Endothelial cell of umbilical vein (primary cell): ENCODE results near the gene LUZP2. TPM values are rescaled to one million over a fixed set of nuclear protein-coding genes. Genes with fewer than 3 reads are reported as not detected.

Experiments
- BruUV-seq: library from RNA; stranded (reverse); fragments of 400-500 nt; replicated peaks from 2 replicates; lab custom pipeline; 2021; lab: Mats Ljungman, UMichigan
- CTCF ChIA-PET: fragments of 300-600, 350-600 bp; sonication (Branson Sonifier 250); formaldehyde crosslinking; loops from one replicate; lab custom pipeline; 2021; ENCODE audit warnings: antibody characterized with exemption, inconsistent platforms; lab: Charles Lee
- POLR2A ChIA-PET: fragments of 300-600, 350-600 bp; sonication (Branson Sonifier 250); formaldehyde crosslinking; loops from one replicate; lab custom pipeline; 2021; ENCODE audit warnings: antibody characterized with exemption, inconsistent platforms; lab: Charles Lee
- DNase-seq: peaks from one replicate; pipeline ENCODE4 v3.0.0-alpha.2; 2011; ENCODE audit warnings: low read depth, low spot score
- FAIRE-seq: peaks from 2 replicates; lab custom pipeline; 2011; peaks lifted over from hg19 to GRCh38; lab: Jason Lieb, UNC
- H2AFZ ChIP-seq: 2 replicates; pipeline ENCODE4 v1.6.0; 2012; ENCODE audit warnings: low read depth, low read length, control low read depth, inconsistent platforms
- H3K27ac ChIP-seq: 2 replicates; pipeline ENCODE4 v1.5.1; 2011; ENCODE audit warnings: low read depth, mild to moderate bottlenecking, control low read depth, low read length, moderate library complexity; ENCODE audit not compliant: insufficient read depth
- H3K27me3 ChIP-seq, 2 experiments: 2 replicates each; pipeline versions ENCODE4 v1.6.0 to v1.6.1; 2011; ENCODE audit warnings: low read length in 2 of 2, mixed read lengths in 1 of 2; ENCODE audit not compliant: control insufficient read depth in 2 of 2, insufficient read depth in 2 of 2
- H3K36me3 ChIP-seq, 2 experiments: 2 replicates in 1 of 2; 3 replicates in 1 of 2; pipeline ENCODE4 v1.5.1; 2011; ENCODE audit warnings: low read length in 2 of 2, mild to moderate bottlenecking in 1 of 2, moderate library complexity in 1 of 2; ENCODE audit not compliant: control insufficient read depth in 2 of 2, insufficient read depth in 2 of 2; ENCODE audit errors: extremely low read depth in 1 of 2
- H3K4me1 ChIP-seq: 3 replicates; pipeline ENCODE4 v1.5.1; 2011; ENCODE audit warnings: mild to moderate bottlenecking, low read length; ENCODE audit not compliant: control insufficient read depth, insufficient read depth; ENCODE audit errors: extremely low read depth
- H3K4me2 ChIP-seq: 2 replicates; pipeline ENCODE4 v1.6.1; 2011; ENCODE audit warnings: low read length, control low read depth, mixed read lengths; ENCODE audit not compliant: insufficient read depth
- H3K4me3 ChIP-seq, 3 experiments: fragments of 200-600 bp in 1 of 3; sonication (generic), shearing (Covaris generic) in 1 of 3; replicated peaks in 1 of 3; 2 replicates each; pipeline ENCODE4 v1.5.1; 2011 to 2016; ENCODE audit warnings: control low read depth in 3 of 3, low read length in 3 of 3, mild to moderate bottlenecking in 2 of 3, inconsistent platforms in 1 of 3, low read depth in 1 of 3, moderate library complexity in 1 of 3; ENCODE audit not compliant: insufficient read depth in 1 of 3
- H3K79me2 ChIP-seq: 2 replicates; pipeline ENCODE4 v1.6.0; 2012; ENCODE audit warnings: low read length, inconsistent platforms; ENCODE audit not compliant: control insufficient read depth, insufficient read depth
- H3K9ac ChIP-seq: replicated peaks from 2 replicates; pipeline ENCODE3; 2011; ENCODE audit warnings: low read length, control low read depth; ENCODE audit not compliant: insufficient read depth; ENCODE audit errors: extremely low read depth
- H3K9me1 ChIP-seq: replicated peaks from 3 replicates; pipeline ENCODE4 v1.6.0; 2011; ENCODE audit warnings: mild to moderate bottlenecking, low read length; ENCODE audit not compliant: control insufficient read depth, insufficient read depth; ENCODE audit errors: extremely low read depth
- H3K9me3 ChIP-seq: replicated peaks from 2 replicates; pipeline ENCODE4 v1.5.1; 2012; ENCODE audit warnings: low read length, inconsistent platforms; ENCODE audit not compliant: control insufficient read depth, insufficient read depth
- H4K20me1 ChIP-seq: replicated peaks from 2 replicates; pipeline ENCODE3; 2011; ENCODE audit warnings: mild to moderate bottlenecking, low read length; ENCODE audit not compliant: control insufficient read depth, insufficient read depth; ENCODE audit errors: extremely low read depth
- EZH2 ChIP-seq: IDR thresholded peaks from 2 replicates; pipeline ENCODE4 v1.6.1; 2012; ENCODE audit warnings: borderline replicate concordance, low read depth, mild to moderate bottlenecking, moderate library complexity, low read length, inconsistent platforms; ENCODE audit not compliant: severe bottlenecking
- FOS ChIP-seq: IDR thresholded peaks from 2 replicates; pipeline ENCODE4 v1.6.1; 2011; ENCODE audit warnings: mild to moderate bottlenecking, low read length, moderate library complexity, borderline replicate concordance; ENCODE audit not compliant: insufficient read depth
- GATA2 ChIP-seq: IDR thresholded peaks from 2 replicates; pipeline ENCODE4 v1.7.0; 2011; ENCODE audit warnings: low read depth, mild to moderate bottlenecking, moderate library complexity, mixed read lengths, low read length; ENCODE audit not compliant: insufficient read length, insufficient read depth
- JUN ChIP-seq: IDR thresholded peaks from 2 replicates; pipeline ENCODE4 v1.6.1; 2011; ENCODE audit warnings: borderline replicate concordance, low read depth; ENCODE audit not compliant: insufficient read length, insufficient read depth
- MYC ChIP-seq: IDR thresholded peaks from one replicate; pipeline ENCODE4 v1.6.1; 2011; ENCODE audit warnings: mild to moderate bottlenecking, low read depth, low read length
- POLR2A ChIP-seq: IDR thresholded peaks from 2 replicates; pipeline ENCODE4 v1.6.1; 2012; ENCODE audit warnings: low read depth, mild to moderate bottlenecking, control low read depth, low read length
- POLR2AphosphoS5 ChIP-seq: IDR thresholded peaks from 2 replicates; pipeline ENCODE4 v1.6.1; 2012; ENCODE audit warnings: low read depth, mild to moderate bottlenecking, control low read depth, low read length, moderate library complexity; ENCODE audit not compliant: insufficient read depth
- dilution Hi-C: fragments of 300-500 bp; cut with MboI; formaldehyde crosslinking; loops from one replicate; pipeline ENCODE4 v1.15.0; 2019; ENCODE audit warnings: low sequenced_read_pairs; ENCODE audit not compliant: extremely low pct_ligation_motif_present
- intact Hi-C: fragments of 100-400 bp; cut with micrococcal nuclease; formaldehyde crosslinking; loops from one replicate; pipeline ENCODE4 v1.10.0; 2022
- polyA plus RNA-seq, 4 experiments: library from polyadenylated mRNA; depleted of rRNA in 3 of 4; stranded (reverse) in 3 of 4; unstranded in 1 of 4; fragments of >200 nt; gene quantifications; 2 replicates each; pipeline versions ENCODE4 v1.2.1 to v1.2.3, GENCODE V29; 2011 to 2012; ENCODE audit warnings: missing spikeins in 1 of 4
- total RNA-seq: library from RNA; stranded (reverse); gene quantifications from 2 replicates; pipeline ENCODE4 v1.2.3, GENCODE V29; 2021
- TF ChIP-seq, protein P1 (sequence below), 2 donors: IDR thresholded peaks; 1 replicate in 1 of 2; 2 replicates in 1 of 2; pipeline ENCODE4 v1.5.1; 2011; ENCODE audit warnings: low read length in 2 of 2, mild to moderate bottlenecking in 2 of 2, moderate library complexity in 2 of 2, control low read depth in 1 of 2, inconsistent platforms in 1 of 2, low read depth in 1 of 2; ENCODE audit not compliant: insufficient read depth in 1 of 2; ENCODE audit errors: extremely low read depth in 1 of 2
- TF ChIP-seq, protein P2 (sequence below): IDR thresholded peaks from 2 replicates; pipeline ENCODE4 v1.6.1; 2011; ENCODE audit not compliant: insufficient read depth, insufficient read length

The LUZP2 gene
- total and polyA plus RNA-seq, 2 donors (not counting 3 experiments of a cell fraction or from before 2014, with no cell fraction given), result 0.07 TPM; not detected in 1

DNA sequence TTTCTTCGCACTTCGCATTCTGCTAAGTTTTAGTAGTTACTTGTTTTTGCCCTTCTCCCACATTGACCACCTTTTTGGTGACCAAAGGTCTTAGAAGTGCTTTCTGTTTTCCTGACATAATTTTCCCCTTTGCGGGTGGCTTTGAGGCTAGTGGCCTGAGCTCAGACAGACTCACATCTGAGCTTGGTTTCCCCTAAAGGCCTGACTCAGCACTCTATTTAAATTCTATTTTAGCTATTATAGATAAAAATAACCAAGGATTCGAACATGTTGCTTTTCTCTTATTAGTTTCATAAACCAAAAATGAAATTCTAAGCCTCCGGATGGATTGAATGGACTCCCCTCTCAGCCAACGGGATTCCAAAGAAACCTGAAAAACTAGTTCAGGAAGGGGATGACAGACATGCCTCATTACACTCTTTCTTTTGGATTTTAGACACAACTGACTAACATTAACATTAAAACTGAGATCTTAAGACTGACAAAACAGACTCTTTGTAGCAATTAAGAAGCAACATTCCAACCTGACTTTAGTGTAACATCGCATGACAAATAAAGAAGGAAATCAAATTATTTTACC lies 258.5 kb downstream of the LUZP2 start:
- no peak overlapping the region for H3K4me2 ChIP-seq
- no peak for FAIRE-seq
- intact Hi-C loops, result no loop called here

More for the DNA sequence above, 258.5 kb downstream of the LUZP2 start:
- H3K27me3 ChIP-seq, result no peaks in the 10 kb centered on the region
- no peaks in the 10 kb centered on the region for H3K4me1 ChIP-seq
- no peak for DNase-seq
- H2AFZ ChIP-seq, result no peak overlapping the region
- no peaks in the 10 kb centered on the region for H3K79me2 ChIP-seq
- dilution Hi-C loops, result no loop called here
- H3K9ac ChIP-seq, result no peak overlapping the region
- no peaks in the 10 kb centered on the region for H3K36me3 ChIP-seq
- BruUV-seq, result no TSS peak
- no peak overlapping the region for H3K4me3 ChIP-seq
- no peaks in the 10 kb centered on the region for H4K20me1 ChIP-seq
- no peak overlapping the region for H3K27ac ChIP-seq
- H3K9me3 ChIP-seq, result no peaks in the 10 kb centered on the region
- POLR2A ChIA-PET, result no interaction called here
- TF ChIP-seq FOS, result no peak
- TF ChIP-seq, protein P1, sequence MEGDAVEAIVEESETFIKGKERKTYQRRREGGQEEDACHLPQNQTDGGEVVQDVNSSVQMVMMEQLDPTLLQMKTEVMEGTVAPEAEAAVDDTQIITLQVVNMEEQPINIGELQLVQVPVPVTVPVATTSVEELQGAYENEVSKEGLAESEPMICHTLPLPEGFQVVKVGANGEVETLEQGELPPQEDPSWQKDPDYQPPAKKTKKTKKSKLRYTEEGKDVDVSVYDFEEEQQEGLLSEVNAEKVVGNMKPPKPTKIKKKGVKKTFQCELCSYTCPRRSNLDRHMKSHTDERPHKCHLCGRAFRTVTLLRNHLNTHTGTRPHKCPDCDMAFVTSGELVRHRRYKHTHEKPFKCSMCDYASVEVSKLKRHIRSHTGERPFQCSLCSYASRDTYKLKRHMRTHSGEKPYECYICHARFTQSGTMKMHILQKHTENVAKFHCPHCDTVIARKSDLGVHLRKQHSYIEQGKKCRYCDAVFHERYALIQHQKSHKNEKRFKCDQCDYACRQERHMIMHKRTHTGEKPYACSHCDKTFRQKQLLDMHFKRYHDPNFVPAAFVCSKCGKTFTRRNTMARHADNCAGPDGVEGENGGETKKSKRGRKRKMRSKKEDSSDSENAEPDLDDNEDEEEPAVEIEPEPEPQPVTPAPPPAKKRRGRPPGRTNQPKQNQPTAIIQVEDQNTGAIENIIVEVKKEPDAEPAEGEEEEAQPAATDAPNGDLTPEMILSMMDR (IDR thresholded peaks at IDR 0.05; ENCODE audit: extremely low read depth in 1 of 2, insufficient read depth in 1 of 2, low read depth in 1 of 2, low read length in 2 of 2), result no peak
- TF ChIP-seq POLR2A, result no peak
- TF ChIP-seq EZH2, result no peak
- TF ChIP-seq, protein P2, sequence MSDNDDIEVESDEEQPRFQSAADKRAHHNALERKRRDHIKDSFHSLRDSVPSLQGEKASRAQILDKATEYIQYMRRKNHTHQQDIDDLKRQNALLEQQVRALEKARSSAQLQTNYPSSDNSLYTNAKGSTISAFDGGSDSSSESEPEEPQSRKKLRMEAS, result no peak
- TF ChIP-seq GATA2, result no peak
- TF ChIP-seq JUN, result no peak
- TF ChIP-seq MYC, result no peak
- no peak for TF ChIP-seq POLR2AphosphoS5
- no peaks in the 10 kb centered on the region for H3K9me1 ChIP-seq
- CTCF ChIA-PET, result no interaction called here
